Effector memory CD4-positive, alpha-beta T cell (primary cell): ENCODE measurements around the gene VTN.

Source experiments
- DNase-seq, 3 donors: peaks; one replicate each; pipeline ENCODE4 v3.0.0-alpha.2; 2020
- H3K27ac ChIP-seq: 2 replicates; pipeline ENCODE4 v1.7.0; 2013; ENCODE audit warnings: mild to moderate bottlenecking, low read length, moderate library complexity; ENCODE audit not compliant: insufficient read depth, poor library complexity, severe bottlenecking
- H3K27me3 ChIP-seq: replicated peaks from 2 replicates; pipeline ENCODE4 v1.7.0; 2013; ENCODE audit warnings: mild to moderate bottlenecking, low read length; ENCODE audit not compliant: insufficient read depth, control insufficient read depth, poor library complexity, severe bottlenecking
- H3K36me3 ChIP-seq: 2 replicates; pipeline ENCODE4 v1.7.0; 2013; ENCODE audit warnings: mild to moderate bottlenecking, low read length, moderate library complexity; ENCODE audit not compliant: control insufficient read depth, insufficient read depth
- H3K4me1 ChIP-seq: 2 replicates; pipeline ENCODE4 v1.7.0; 2013; ENCODE audit warnings: low read length, mild to moderate bottlenecking; ENCODE audit not compliant: control insufficient read depth, insufficient read depth, poor library complexity, severe bottlenecking
- H3K4me3 ChIP-seq: 2 replicates; pipeline ENCODE4 v1.7.0; 2013; ENCODE audit warnings: low read length, low read depth, mild to moderate bottlenecking; ENCODE audit not compliant: insufficient read depth, poor library complexity, severe bottlenecking
- H3K9me3 ChIP-seq: 2 replicates; pipeline ENCODE4 v1.7.0; 2013; ENCODE audit warnings: mild to moderate bottlenecking, low read length, moderate library complexity; ENCODE audit not compliant: control insufficient read depth

The VTN gene

GRCh38 chr17:28326114-28326513 is 44.0 kb downstream of the VTN start:
- Histone ChIP-seq H3K27me3 (no peaks in the 10 kb centered on the region), H3K9me3 (no peaks in the 10 kb centered on the region), H3K36me3 (peaks cover 22% of the 10 kb centered on the region), H3K4me1 (no peaks in the 10 kb centered on the region), H3K4me3 (no peak overlapping the region), H3K27ac (no peak overlapping the region)
- no peak for DNase-seq

GRCh38 chr17:28325211-28325610 is 44.9 kb downstream of the VTN start:
- Histone ChIP-seq H3K4me3 (no peak overlapping the region), H3K27me3 (no peaks in the 10 kb centered on the region), H3K36me3 (peaks cover 19% of the 10 kb centered on the region), H3K4me1 (no peaks in the 10 kb centered on the region), H3K27ac (no peak overlapping the region), H3K9me3 (no peaks in the 10 kb centered on the region)
- DNase-seq = no peak

DNA sequence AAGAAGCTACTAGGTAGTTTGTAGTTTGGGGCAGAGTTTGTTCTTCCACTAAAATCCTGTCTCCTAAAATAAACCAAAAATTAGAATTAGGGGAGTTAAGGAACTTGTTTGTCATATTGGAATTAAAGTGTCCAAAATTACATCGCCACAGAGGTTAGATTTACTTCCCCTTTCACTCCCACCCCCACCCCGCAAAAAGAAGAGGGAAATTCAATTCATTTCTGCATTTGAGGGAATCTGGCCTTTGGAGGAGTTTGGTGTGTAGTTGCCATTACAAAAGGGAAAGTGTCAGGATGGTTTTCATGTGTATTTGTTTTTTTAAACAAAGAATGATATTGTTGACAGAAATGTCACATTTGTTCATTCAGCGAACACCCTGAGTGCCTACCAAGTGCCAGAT is 45.3 kb downstream of the VTN start:
- DNase-seq = no peak
- peaks cover 19% of the 10 kb centered on the region for H3K36me3 ChIP-seq
- no peak overlapping the region for H3K27ac ChIP-seq
- H3K27me3 ChIP-seq = no peaks in the 10 kb centered on the region
- peaks cover 4% of the 10 kb centered on the region for H3K4me1 ChIP-seq
- no peaks in the 10 kb centered on the region for H3K9me3 ChIP-seq
- H3K4me3 ChIP-seq = no peak overlapping the region

DNA sequence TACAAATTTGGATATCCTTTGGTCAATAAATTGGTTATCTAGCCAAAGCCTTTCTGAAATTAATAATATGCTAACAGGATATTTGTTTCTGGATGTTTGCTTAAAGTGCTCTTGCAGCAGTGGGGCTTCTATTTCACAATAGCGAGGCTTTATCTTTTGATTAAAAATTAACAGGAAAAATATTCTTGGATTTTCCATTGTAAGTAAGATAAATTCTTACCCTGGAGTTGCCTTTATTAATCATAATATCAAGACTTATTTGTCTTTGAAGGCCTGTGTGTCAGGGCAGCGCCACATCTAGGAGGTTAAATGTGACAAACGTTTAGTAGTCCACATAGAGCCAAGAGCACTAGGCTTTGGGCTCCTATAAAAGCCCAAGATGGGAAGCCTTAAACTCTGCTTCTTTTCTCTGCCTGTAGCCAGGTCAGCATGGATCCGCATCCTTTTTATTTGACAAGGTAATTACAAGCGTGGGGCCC is 45.8 kb downstream of the VTN start:
- H3K4me3 ChIP-seq = no peak overlapping the region
- H3K36me3 ChIP-seq = peaks cover 17% of the 10 kb centered on the region
- peaks cover 9% of the 10 kb centered on the region for H3K4me1 ChIP-seq
- H3K9me3 ChIP-seq = no peaks in the 10 kb centered on the region
- no peak for DNase-seq
- H3K27me3 ChIP-seq = no peaks in the 10 kb centered on the region
- no peak overlapping the region for H3K27ac ChIP-seq

DNA sequence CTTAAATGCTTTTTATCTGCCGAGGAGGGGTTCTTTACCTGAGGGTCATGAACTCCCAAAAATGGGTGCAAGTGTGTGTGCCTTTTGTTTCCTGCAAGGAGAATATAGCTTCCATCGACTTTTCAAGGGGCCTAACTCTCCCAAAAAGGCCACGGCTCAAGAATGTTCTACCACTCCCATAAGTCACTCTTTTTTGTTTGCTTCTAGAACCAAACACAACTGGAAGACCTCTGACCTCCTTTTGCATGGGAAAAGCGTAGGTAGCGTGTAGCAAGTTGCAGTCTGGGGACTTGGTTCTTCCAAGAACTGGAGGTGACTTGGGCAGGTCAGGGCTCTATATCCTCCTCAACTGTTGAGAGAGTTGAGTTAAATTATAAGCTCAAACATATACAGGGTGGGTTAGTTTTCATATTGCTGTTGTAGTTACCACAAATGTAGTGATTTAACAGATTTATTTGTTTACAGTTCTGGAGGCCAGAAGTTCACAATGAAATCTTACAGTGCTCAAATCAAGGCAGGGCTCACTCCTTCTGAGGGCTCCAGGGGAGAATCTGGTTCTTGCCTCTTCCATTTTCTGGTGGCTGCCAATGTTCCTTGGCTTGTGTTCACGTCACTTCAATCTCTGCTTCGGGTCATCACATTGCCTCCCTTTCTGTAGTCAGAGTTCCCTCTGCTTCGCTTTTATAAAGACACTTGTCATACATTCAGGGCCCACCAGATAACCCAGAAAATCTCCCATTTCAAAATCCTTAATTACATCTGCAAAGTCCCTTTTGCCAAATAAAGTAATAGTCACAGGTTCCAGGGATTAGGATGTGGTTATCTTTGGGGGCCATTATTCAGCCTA is 49.7 kb downstream of the VTN start:
- Histone ChIP-seq H3K9me3 (no peaks in the 10 kb centered on the region), H3K4me3 (no peak overlapping the region), H3K4me1 (peaks cover 17% of the 10 kb centered on the region), H3K27me3 (no peaks in the 10 kb centered on the region), H3K36me3 (no peaks in the 10 kb centered on the region), H3K27ac (no peak overlapping the region)
- no peak for DNase-seq

- DNase-seq = no peak
- Histone ChIP-seq H3K9me3 (no peaks in the 10 kb centered on the region), H3K4me3 (peak overlapping the region; percentile 62), H3K4me1 (peaks cover 17% of the 10 kb centered on the region), H3K27ac (no peak overlapping the region), H3K36me3 (no peaks in the 10 kb centered on the region), H3K27me3 (no peaks in the 10 kb centered on the region)
These were observed 50.5 kb downstream of the VTN start for GRCh38 chr17:28319598-28319935.

GRCh38 chr17:28318759-28319597 is 51.1 kb downstream of the VTN start, which contains the start of gene TMEM97:
TMEM97 (plus strand) TSS chr17:28319200; CDS start chr17:28319240, 40 bp downstream.
- Histone ChIP-seq H3K27ac (no peak within 1 kb of the TSS), H3K9me3 (no peaks in the 10 kb centered on the region), H3K27me3 (no peaks in the 10 kb centered on the region), H3K4me1 (peaks cover 17% of the 10 kb centered on the region), H3K36me3 (no peaks in the 10 kb centered on the region), H3K4me3 (peak within 1 kb of the TSS; percentile 62)
- DNase-seq = peak; percentile 89 to 92 (median 92)

GRCh38 chr17:28317966-28318758 is 51.9 kb downstream of the VTN start:
- Histone ChIP-seq H3K9me3 (no peaks in the 10 kb centered on the region), H3K4me3 (peak overlapping the region; percentile 62), H3K27me3 (no peaks in the 10 kb centered on the region), H3K27ac (no peak overlapping the region), H3K4me1 (peaks cover 17% of the 10 kb centered on the region), H3K36me3 (no peaks in the 10 kb centered on the region)
- DNase-seq = no peak
